Lung (tissue), 12 donors: ENCODE data around the gene ADAMTS6. TPM values are rescaled to one million over a fixed set of nuclear protein-coding genes. Genes with fewer than 3 reads are reported as not detected.
"Not testable (repeated sequence)": the region's sequence is repeated elsewhere in the genome, so short reads cannot be mapped to it uniquely, and the experiment has no call there.

Source experiments
- ATAC-seq: fragments of 200-7000 bp; cut with Tn5 transposase; one replicate; pipeline ENCODE4 v1.9.1; 2020; ENCODE audit warnings: moderate number of reproducible peaks; ENCODE audit not compliant: insufficient read depth, low FRiP score
- DNase-seq, 3 donors: peaks; one replicate each; pipeline ENCODE4 v3.0.0-alpha.2; 2013 to 2017
- H3K27ac ChIP-seq, 2 donors: one replicate each; pipeline ENCODE4 v1.5.1; 2013; ENCODE audit warnings: mild to moderate bottlenecking in 2 of 2, moderate library complexity in 2 of 2, control low read depth in 1 of 2, inconsistent platforms in 1 of 2, low read depth in 1 of 2, low read length in 1 of 2
- H3K27me3 ChIP-seq, 3 donors: one replicate each; pipeline ENCODE4 v1.5.1; 2013; ENCODE audit warnings: low read length in 2 of 3; ENCODE audit not compliant: control insufficient read depth in 3 of 3, insufficient read depth in 3 of 3
- H3K36me3 ChIP-seq, 4 donors: one replicate each; pipeline ENCODE4 v1.5.1; 2013; ENCODE audit warnings: low read length in 4 of 4, mild to moderate bottlenecking in 1 of 4, moderate library complexity in 1 of 4; ENCODE audit not compliant: control insufficient read depth in 4 of 4, insufficient read depth in 4 of 4
- H3K4me1 ChIP-seq, 5 donors: one replicate each; pipeline ENCODE4 v1.5.1; 2013; ENCODE audit warnings: low read length in 5 of 5, mild to moderate bottlenecking in 2 of 5, moderate library complexity in 1 of 5; ENCODE audit not compliant: control insufficient read depth in 5 of 5, insufficient read depth in 5 of 5
- H3K4me3 ChIP-seq: one replicate; pipeline ENCODE4 v1.5.1; 2013; ENCODE audit warnings: mild to moderate bottlenecking, control low read depth, moderate library complexity
- H3K9ac ChIP-seq, 2 donors: one replicate each; pipeline ENCODE4 v1.5.1; 2013; ENCODE audit warnings: low read length in 2 of 2, control low read depth in 1 of 2; ENCODE audit not compliant: insufficient read depth in 1 of 2
- H3K9me3 ChIP-seq, 4 donors: one replicate each; pipeline ENCODE4 v1.5.1; 2013; ENCODE audit warnings: low read length in 3 of 4, mild to moderate bottlenecking in 1 of 4, moderate library complexity in 1 of 4; ENCODE audit not compliant: control insufficient read depth in 4 of 4, insufficient read depth in 3 of 4
- WGBS, 2 donors: extraction: QIAGEN DNeasy Blood & Tissue Kit; methylation state at CpG; one replicate each; pipeline ENCODE4 v1.1.7; 2013; 5-methylcytosine and 5-hydroxymethylcytosine counted together
- polyA plus RNA-seq, 2 donors: library from polyadenylated mRNA; stranded (reverse); fragments of 200-250 nt; gene quantifications; one replicate each; pipeline ENCODE4 v1.2.1, GENCODE V29; 2013
- total RNA-seq, 2 donors: library from RNA; depleted of rRNA in 1 of 2; stranded (reverse); fragments of >200 nt in 1 of 2; gene quantifications; one replicate each; pipeline ENCODE4 v1.2.1, GENCODE V29; 2014 to 2021
- TF ChIP-seq, protein P1 (sequence below): IDR thresholded peaks from 2 replicates; pipeline ENCODE4 v1.5.1; 2012; ENCODE audit warnings: mild to moderate bottlenecking; ENCODE audit errors: control extremely low read depth, extremely low read depth
- donor health status: control.
- donor health status: control.
- donor health status: Bipolar disorder and iron deficiency.
- donor health status: healthy.
- donor health status: DM: yes; HTN: yes; CAD: no.

The ADAMTS6 gene
- total and polyA plus RNA-seq, 4 donors: 0.19 to 16.8 (median 3.3) TPM

DNA sequence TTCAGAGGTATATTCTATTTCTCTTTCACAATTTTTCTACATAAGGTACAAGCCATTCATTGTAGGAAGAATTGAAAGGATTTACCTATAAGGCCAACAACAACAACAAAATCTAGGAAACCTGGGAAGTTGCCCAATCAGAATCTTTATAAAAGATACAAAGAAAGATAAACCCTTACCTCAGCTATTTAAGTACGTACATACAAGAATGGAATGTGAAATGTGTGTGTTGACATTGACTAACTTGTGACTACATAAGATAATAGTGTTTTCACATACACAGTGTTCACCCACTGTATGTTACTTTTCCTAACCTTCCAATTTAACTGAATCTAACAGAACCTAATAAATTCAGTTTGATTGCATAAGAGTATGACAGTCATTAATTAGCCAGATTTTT lies 154.1 kb downstream of the ADAMTS6 start:
- ATAC-seq: no peak

GRCh38 chr5:65326922-65327321 lies 154.8 kb downstream of the ADAMTS6 start:
- Histone ChIP-seq H3K9ac (no peak overlapping the region), H3K27ac (no peak overlapping the region), H3K27me3 (no peaks in the 10 kb centered on the region), H3K36me3 (no peaks in the 10 kb centered on the region), H3K4me3 (no peak overlapping the region), H3K9me3 (no peaks in the 10 kb centered on the region), H3K4me1 (peaks cover 0 to 8% (median 0%) of the 10 kb centered on the region in 5 donors)
- WGBS, 2 donors: 94 to 96% methylated on average over 1 of the region's 1 CpG
- DNase-seq (no peak), ATAC-seq (no peak)
- TF ChIP-seq, protein P1, sequence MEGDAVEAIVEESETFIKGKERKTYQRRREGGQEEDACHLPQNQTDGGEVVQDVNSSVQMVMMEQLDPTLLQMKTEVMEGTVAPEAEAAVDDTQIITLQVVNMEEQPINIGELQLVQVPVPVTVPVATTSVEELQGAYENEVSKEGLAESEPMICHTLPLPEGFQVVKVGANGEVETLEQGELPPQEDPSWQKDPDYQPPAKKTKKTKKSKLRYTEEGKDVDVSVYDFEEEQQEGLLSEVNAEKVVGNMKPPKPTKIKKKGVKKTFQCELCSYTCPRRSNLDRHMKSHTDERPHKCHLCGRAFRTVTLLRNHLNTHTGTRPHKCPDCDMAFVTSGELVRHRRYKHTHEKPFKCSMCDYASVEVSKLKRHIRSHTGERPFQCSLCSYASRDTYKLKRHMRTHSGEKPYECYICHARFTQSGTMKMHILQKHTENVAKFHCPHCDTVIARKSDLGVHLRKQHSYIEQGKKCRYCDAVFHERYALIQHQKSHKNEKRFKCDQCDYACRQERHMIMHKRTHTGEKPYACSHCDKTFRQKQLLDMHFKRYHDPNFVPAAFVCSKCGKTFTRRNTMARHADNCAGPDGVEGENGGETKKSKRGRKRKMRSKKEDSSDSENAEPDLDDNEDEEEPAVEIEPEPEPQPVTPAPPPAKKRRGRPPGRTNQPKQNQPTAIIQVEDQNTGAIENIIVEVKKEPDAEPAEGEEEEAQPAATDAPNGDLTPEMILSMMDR: no peak

More for the DNA sequence above, 154.1 kb downstream of the ADAMTS6 start:
- H3K36me3 ChIP-seq: no peaks in the 10 kb centered on the region
- H3K27ac ChIP-seq: no peak overlapping the region
- H3K9ac ChIP-seq: no peak overlapping the region
- H3K4me3 ChIP-seq: no peak overlapping the region
- H3K27me3 ChIP-seq: no peaks in the 10 kb centered on the region
- peaks cover 0 to 8% (median 0%) of the 10 kb centered on the region in 5 donors for H3K4me1 ChIP-seq
- no peak for DNase-seq
- H3K9me3 ChIP-seq: no peaks in the 10 kb centered on the region
- WGBS, 2 donors: 62 to 68% methylated on average over 1 of the region's 1 CpG
- TF ChIP-seq, protein P1: no peak

DNA sequence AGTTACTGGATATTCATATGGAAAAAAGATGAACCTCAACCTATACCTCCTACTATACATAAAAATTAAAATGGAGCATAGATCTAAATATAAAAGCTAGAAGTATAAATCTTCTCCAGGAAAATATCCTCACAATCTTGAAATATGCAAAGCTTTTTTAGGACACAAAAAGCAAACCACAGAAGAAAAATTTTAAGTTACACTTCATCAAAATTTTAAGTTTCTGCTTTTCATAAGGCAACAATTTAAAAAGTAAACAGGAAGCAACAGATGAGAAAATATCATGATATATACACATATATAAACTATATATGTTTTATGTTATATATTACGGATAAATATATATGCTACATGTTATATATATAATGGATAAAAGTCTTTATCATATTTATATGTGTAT lies 157.5 kb downstream of the ADAMTS6 start:
- TF ChIP-seq, protein P1: no peak
- Histone ChIP-seq H3K27me3 (no peaks in the 10 kb centered on the region), H3K9ac (no peak overlapping the region), H3K27ac (no peak overlapping the region), H3K36me3 (no peaks in the 10 kb centered on the region), H3K4me1 (peaks cover 0 to 5% (median 0%) of the 10 kb centered on the region in 5 donors), H3K9me3 (peaks cover 0 to 6% (median 2%) of the 10 kb centered on the region in 4 donors), H3K4me3 (no peak overlapping the region)
- 80 to 86% methylated on average over 1 of the region's 1 CpG for WGBS, 2 donors
- no peak for ATAC-seq
- DNase-seq: peak in 2 of 3 donors; percentile 63 to 73

- not testable (repeated sequence) for H3K4me3 ChIP-seq, H3K27ac ChIP-seq, ATAC-seq, DNase-seq, H3K9me3 ChIP-seq, H3K27me3 ChIP-seq, H3K4me1 ChIP-seq, H3K36me3 ChIP-seq, H3K9ac ChIP-seq
- WGBS, 2 donors: 90 to 96% methylated on average over 1 of the region's 1 CpG
These were observed 161.0 kb downstream of the ADAMTS6 start for GRCh38 chr5:65320704-65321103.
